ENCODE results near the gene MYH15. TPM values are rescaled to one million over a fixed set of nuclear protein-coding genes. Genes with fewer than 3 reads are reported as not detected.

The MYH15 gene
- total RNA-seq, 4 donors from 2014 or later = 0.13 TPM; not detected in 3

GRCh38 chr3:108407886-108408285 lies 102.5 kb downstream of the MYH15 start:
- H3K27ac ChIP-seq = no peak overlapping the region
- no peaks in the 10 kb centered on the region for H3K27me3 ChIP-seq
- peaks cover 0 to 9% (median 0%) of the 10 kb centered on the region in 3 donors for H3K4me1 ChIP-seq
- H3K4me3 ChIP-seq = no peak overlapping the region
- WGBS, 2 donors (ENCODE audit: low coverage in 1 of 2) = 63 to 73% methylated on average over 3 of the region's 3 CpGs
- no peak for ATAC-seq
- H3K9me3 ChIP-seq = no peaks in the 10 kb centered on the region
- no peaks in the 10 kb centered on the region for H3K36me3 ChIP-seq
- no peak for TF ChIP-seq EP300 (IDR thresholded peaks at IDR 0.05)
- no peak for TF ChIP-seq POLR2A (IDR thresholded peaks at IDR 0.05)
- no peak for TF ChIP-seq POLR2AphosphoS5 (IDR thresholded peaks at IDR 0.05)
- TF ChIP-seq CTCF (IDR thresholded peaks at IDR 0.05) = no peak

DNA sequence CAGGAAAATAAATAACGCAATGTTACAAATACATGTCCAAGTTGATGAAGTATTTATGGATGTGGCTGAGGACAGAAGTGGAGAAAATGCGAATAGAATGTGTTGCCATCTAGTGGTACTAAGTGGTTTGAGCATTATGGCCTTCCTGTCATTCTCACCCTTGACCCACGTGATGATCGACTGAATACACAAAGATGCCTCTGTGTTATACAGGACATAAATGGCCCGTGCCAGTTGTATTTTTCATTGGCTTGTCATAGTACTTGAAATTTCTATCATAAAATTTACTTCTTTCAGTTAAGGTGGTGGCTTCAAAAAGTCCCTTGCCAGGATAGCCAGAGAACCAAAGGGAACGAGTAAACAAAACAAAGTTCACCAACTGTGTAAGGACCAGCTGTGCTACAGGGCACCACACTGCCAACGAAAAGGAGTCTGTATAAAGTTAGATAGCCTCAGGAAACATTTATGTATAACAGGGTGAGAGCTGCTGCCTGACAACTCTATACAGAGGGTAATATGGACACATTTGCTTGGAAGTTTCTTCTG lies 103.7 kb downstream of the MYH15 start:
- H3K4me3 ChIP-seq = no peak overlapping the region
- TF ChIP-seq POLR2AphosphoS5 (IDR thresholded peaks at IDR 0.05) = no peak
- no peak for TF ChIP-seq POLR2A (IDR thresholded peaks at IDR 0.05)
- peak; percentile 27 to 68 (median 56) for TF ChIP-seq CTCF (IDR thresholded peaks at IDR 0.05)
- H3K9me3 ChIP-seq = no peaks in the 10 kb centered on the region
- no peaks in the 10 kb centered on the region for H3K36me3 ChIP-seq
- peaks cover 0 to 9% (median 0%) of the 10 kb centered on the region in 3 donors for H3K4me1 ChIP-seq
- ATAC-seq = no peak
- H3K27me3 ChIP-seq = no peaks in the 10 kb centered on the region
- WGBS, 2 donors (ENCODE audit: low coverage in 1 of 2) = 33 to 55% methylated on average over 7 of the region's 7 CpGs
- H3K27ac ChIP-seq = no peak overlapping the region

DNA sequence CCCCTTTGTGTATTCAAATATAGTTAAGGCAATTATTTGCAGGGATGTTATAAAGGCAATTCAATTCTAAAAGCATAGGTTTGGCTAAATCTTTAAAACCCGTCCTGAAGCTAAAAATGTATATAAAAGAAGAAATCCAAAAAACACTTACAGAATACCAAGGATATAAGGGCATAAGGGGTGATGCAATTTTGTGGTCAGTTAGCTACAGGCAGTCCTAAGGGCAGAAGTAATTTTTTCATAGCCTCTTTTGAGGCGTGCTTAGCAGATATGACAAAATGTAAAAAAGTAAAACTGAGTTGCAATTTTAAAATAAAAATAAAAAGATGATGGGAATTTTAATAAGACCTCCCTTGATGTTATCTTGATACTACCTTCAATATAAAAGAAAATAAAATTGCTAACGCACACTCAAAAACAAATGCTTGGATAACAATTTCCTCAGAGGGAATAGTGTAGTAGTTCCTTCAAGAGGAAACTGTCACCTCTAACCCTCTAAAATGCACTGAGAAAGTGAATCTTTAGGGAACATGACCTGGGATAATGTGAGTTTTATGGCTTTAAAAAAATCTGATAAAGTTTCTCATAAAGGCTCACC lies 104.2 kb downstream of the MYH15 start:
- Histone ChIP-seq H3K4me3 (no peak overlapping the region), H3K4me1 (peaks cover 0 to 9% (median 0%) of the 10 kb centered on the region in 3 donors), H3K9me3 (no peaks in the 10 kb centered on the region), H3K36me3 (no peaks in the 10 kb centered on the region), H3K27ac (no peak overlapping the region), H3K27me3 (no peaks in the 10 kb centered on the region)
- TF ChIP-seq POLR2A (IDR thresholded peaks at IDR 0.05) = no peak
- no peak for TF ChIP-seq POLR2AphosphoS5 (IDR thresholded peaks at IDR 0.05)
- ATAC-seq = no peak
- WGBS, 2 donors (ENCODE audit: low coverage in 1 of 2) = 62 to 85% methylated on average over 2 to 3 of the region's 3 CpGs

DNA sequence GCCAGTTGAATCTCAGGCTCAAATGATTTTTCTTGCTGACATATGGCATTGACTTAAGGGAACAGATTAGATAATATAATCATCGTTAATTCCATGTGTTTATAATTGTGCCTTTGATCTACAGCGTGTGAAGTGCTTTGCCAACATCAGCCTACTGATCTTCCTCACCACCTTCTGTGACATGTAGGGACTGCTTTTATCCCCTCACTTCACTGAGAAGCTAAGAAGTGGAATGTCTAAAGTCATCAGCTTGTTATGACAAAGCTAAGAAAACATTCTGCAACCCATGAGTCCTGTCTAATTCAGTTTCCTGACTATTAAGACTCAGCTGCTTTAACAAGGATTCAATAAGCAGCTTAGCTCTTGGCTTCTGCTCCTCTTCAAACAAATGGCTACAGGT lies 106.0 kb downstream of the MYH15 start:
- H3K27me3 ChIP-seq = no peaks in the 10 kb centered on the region
- H3K27ac ChIP-seq = no peak overlapping the region
- peaks cover 0 to 9% (median 0%) of the 10 kb centered on the region in 3 donors for H3K4me1 ChIP-seq
- no peaks in the 10 kb centered on the region for H3K36me3 ChIP-seq
- no peak overlapping the region for H3K4me3 ChIP-seq
- H3K9me3 ChIP-seq = peaks cover 0 to 4% (median 0%) of the 10 kb centered on the region in 3 donors
- WGBS, 2 donors (ENCODE audit: low coverage in 1 of 2) = 37 to 38% methylated on average over 2 of the region's 2 CpGs
- no peak for ATAC-seq
- TF ChIP-seq EP300 (IDR thresholded peaks at IDR 0.05) (no peak), POLR2A (IDR thresholded peaks at IDR 0.05) (no peak), CTCF (IDR thresholded peaks at IDR 0.05) (no peak), POLR2AphosphoS5 (IDR thresholded peaks at IDR 0.05) (no peak)

- WGBS, 2 donors (ENCODE audit: low coverage in 1 of 2) = 56 to 83% methylated on average over 1 to 4 of the region's 4 CpGs
- no peak overlapping the region for H3K4me3 ChIP-seq
- H3K27ac ChIP-seq = no peak overlapping the region
- ATAC-seq = no peak
- no peaks in the 10 kb centered on the region for H3K36me3 ChIP-seq
- peaks cover 0 to 9% (median 0%) of the 10 kb centered on the region in 3 donors for H3K4me1 ChIP-seq
- peaks cover 0 to 4% (median 0%) of the 10 kb centered on the region in 3 donors for H3K9me3 ChIP-seq
- TF ChIP-seq POLR2A (IDR thresholded peaks at IDR 0.05) (no peak), POLR2AphosphoS5 (IDR thresholded peaks at IDR 0.05) (no peak), CTCF (IDR thresholded peaks at IDR 0.05) (no peak), EP300 (IDR thresholded peaks at IDR 0.05) (no peak)
- H3K27me3 ChIP-seq = no peaks in the 10 kb centered on the region
These were observed 106.6 kb downstream of the MYH15 start for GRCh38 chr3:108403686-108404345.

All from gastroesophageal sphincter (tissue), 4 donors.